NT2/D1 (cell line): Measurements from ENCODE around the gene BMP6.

Experiments used
- YY1 ChIP-seq: IDR thresholded peaks from 2 replicates; pipeline ENCODE4 v1.6.1; 2011; ENCODE audit not compliant: insufficient read length, insufficient read depth
- ZNF274 ChIP-seq: IDR thresholded peaks from 2 replicates; pipeline ENCODE4 v1.6.1; 2011; ENCODE audit warnings: mild to moderate bottlenecking, low read depth, low read length

DNA sequence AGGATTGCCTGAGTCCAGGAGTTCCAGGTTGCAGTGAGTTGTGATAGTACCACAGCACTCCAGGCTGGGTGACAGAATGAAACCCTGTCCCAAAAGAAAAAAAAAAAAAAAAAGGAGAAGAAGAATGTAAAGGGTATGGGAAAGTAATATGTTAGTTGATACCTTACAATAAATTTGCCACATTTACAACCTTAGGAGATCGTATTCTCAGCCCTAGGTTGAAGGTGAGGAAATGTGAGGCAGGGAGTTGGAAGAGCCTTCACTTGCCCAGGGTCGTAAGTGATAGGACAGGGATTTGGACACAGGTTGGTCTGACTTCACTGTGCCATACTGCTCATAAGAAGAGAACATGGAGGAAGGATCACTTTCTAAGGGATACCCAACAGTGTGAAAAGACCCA lies 68.6 kb downstream of the BMP6 start:
- TF ChIP-seq YY1 (no peak), ZNF274 (no peak)
